ENCODE results near the gene GPC5. TPM values are rescaled to one million over a fixed set of nuclear protein-coding genes. Genes with fewer than 3 reads are reported as not detected.

GPC5 gene
- total and polyA plus RNA-seq, 2 of the 13 experiments (the other 11 are each of a cell fraction or from before 2014, with no cell fraction given) = 0.02 to 0.07 TPM

GRCh38 chr13:91902291-91902690 lies 503.9 kb downstream of the GPC5 start (continued):
- no peak for TF ChIP-seq PAXIP1 (CRISPR knock-in tag; conservative IDR thresholded peaks at IDR 0.05)
- no peak for TF ChIP-seq ZNF788 (CRISPR knock-in tag; IDR thresholded peaks at IDR 0.05; ENCODE audit: borderline replicate concordance)
- no peak for TF ChIP-seq ZSCAN5A (CRISPR knock-in tag; IDR thresholded peaks at IDR 0.05; ENCODE audit: borderline replicate concordance)
- TF ChIP-seq ARID3A (IDR thresholded peaks at IDR 0.05; ENCODE audit: low read depth, low read length) = no peak
- no peak for TF ChIP-seq ZNF460 (CRISPR knock-in tag; IDR thresholded peaks at IDR 0.05; ENCODE audit: borderline replicate concordance)

GRCh38 chr13:91904005-91904404 lies 505.6 kb downstream of the GPC5 start:
- intact Hi-C loops (cut with micrococcal nuclease; ENCODE audit: unreplicated experiment) = no loop called here
- no peaks in the 10 kb centered on the region for H4K20me1 ChIP-seq (ENCODE audit: insufficient read depth, low read length)
- FAIRE-seq (no peak), ATAC-seq (no peak), DNase-seq (ENCODE audit: low spot score) (no peak)
- H3K9ac ChIP-seq (ENCODE audit: insufficient read depth, low read depth, low read length) = no peak overlapping the region
- no peaks in the 10 kb centered on the region for H3K27me3 ChIP-seq (ENCODE audit: control insufficient read depth in 1 of 2, insufficient read depth in 2 of 2, low read length in 2 of 2)
- WGBS (ENCODE audit: low lambda C conversion rate) = 4% methylated on average over 1 of the region's 1 CpG
- H2AFZ ChIP-seq (ENCODE audit: low read length) = no peak overlapping the region
- no peak overlapping the region for H3K4me3 ChIP-seq (replicated peaks in 1 of 3; ENCODE audit: insufficient read depth in 1 of 3, low read depth in 2 of 3, low read length in 3 of 3)
- H3K79me2 ChIP-seq (ENCODE audit: insufficient read depth, low read length) = no peaks in the 10 kb centered on the region
- no peak overlapping the region for H3K27ac ChIP-seq (ENCODE audit: extremely low read length, insufficient read depth, low read length)
- no peak overlapping the region for H3K4me2 ChIP-seq (ENCODE audit: low read depth, low read length)
- ChIA-PET POLR2A (no interaction called here), CTCF (ENCODE audit: low intra/inter-chr PET ratio, low total read pairs) (no interaction called here)
- TF ChIP-seq NFRKB (IDR thresholded peaks at IDR 0.05) (no peak), CBX1 (IDR thresholded peaks at IDR 0.05; ENCODE audit: low read depth) (no peak), DRAP1 (CRISPR knock-in tag; IDR thresholded peaks at IDR 0.05) (no peak), KMT2A (CRISPR knock-in tag; IDR thresholded peaks at IDR 0.05) (no peak), ZNF572 (CRISPR knock-in tag; IDR thresholded peaks at IDR 0.05) (no peak), ZNF576 (CRISPR knock-in tag; IDR thresholded peaks at IDR 0.05) (no peak), TRIM24 (CRISPR knock-in tag; IDR thresholded peaks at IDR 0.05) (no peak), NCOA1 (CRISPR knock-in tag; IDR thresholded peaks at IDR 0.05) (no peak)
- no TSS peak for BruUV-seq (replicated peaks)
- no peaks in the 10 kb centered on the region for H3K36me3 ChIP-seq (replicated peaks in 1 of 2; ENCODE audit: control insufficient read depth in 1 of 2, insufficient read depth in 2 of 2, low read length in 2 of 2)
- H3K4me1 ChIP-seq (ENCODE audit: insufficient read depth, low read length) = no peaks in the 10 kb centered on the region
- in situ Hi-C loops (cut with HindIII; ENCODE audit: extremely low pct_ligation_motif_present, low pct_unique_long_range_greater_than_20kb) = no loop called here
- no peaks in the 10 kb centered on the region for H3K9me3 ChIP-seq (ENCODE audit: low read length)

All from HepG2 (cell line).